ENCODE measurements around the gene INO80. TPM values are rescaled to one million over a fixed set of nuclear protein-coding genes. Genes with fewer than 3 reads are reported as not detected.

The INO80 gene
- total RNA-seq, 4 donors from 2014 or later, result 25.5 to 33.0 (median 27.8) TPM

GRCh38 chr15:40992825-40993224, 123.3 kb downstream of the INO80 start:
- ATAC-seq, result no peak
- Histone ChIP-seq H3K36me3 (peaks cover 0 to 77% of the 10 kb centered on the region in 2 donors), H3K4me3 (no peak overlapping the region), H3K27me3 (no peaks in the 10 kb centered on the region), H3K9me3 (no peaks in the 10 kb centered on the region), H3K27ac (no peak overlapping the region), H3K4me1 (no peaks in the 10 kb centered on the region)
- in situ Hi-C loops (cut with MboI; ENCODE audit: low sequenced_read_pairs in 4 of 4), result no loop called here
- TF ChIP-seq POLR2A (IDR thresholded peaks at IDR 0.05) (no peak), CTCF (IDR thresholded peaks at IDR 0.05 in 4 of 5, conservative IDR thresholded peaks at IDR 0.05 in 1 of 5) (no peak)
- no peak for DNase-seq
- intact Hi-C loops (cut with DNase I; ENCODE audit: low total_unique reads), result no loop called here

DNA sequence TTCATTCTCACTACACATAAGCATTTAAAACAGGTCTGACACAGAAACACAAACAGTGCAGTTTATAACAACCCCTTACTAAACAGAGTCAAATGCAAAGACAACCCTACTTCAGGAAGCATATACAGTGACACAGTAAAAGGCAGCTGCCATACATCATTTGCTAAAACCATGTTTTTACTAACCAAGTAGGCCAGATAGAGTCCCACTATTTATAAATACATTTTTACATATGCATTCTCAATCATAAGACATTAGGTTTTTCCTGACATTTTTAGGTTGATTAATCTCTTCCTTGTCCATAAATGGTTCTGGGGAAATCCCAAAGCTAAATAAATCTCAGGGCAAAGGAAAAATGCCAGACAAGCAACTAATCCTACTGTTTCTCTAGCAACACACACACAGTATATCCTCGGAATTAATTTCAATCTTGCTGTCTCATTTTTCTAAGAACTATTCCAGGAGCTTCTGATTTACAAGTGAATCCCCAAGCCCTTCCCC, 123.8 kb downstream of the INO80 start:
- ATAC-seq, result no peak
- Histone ChIP-seq H3K27ac (no peak overlapping the region), H3K4me1 (no peaks in the 10 kb centered on the region), H3K36me3 (peaks cover 0 to 78% of the 10 kb centered on the region in 2 donors), H3K4me3 (no peak overlapping the region), H3K9me3 (no peaks in the 10 kb centered on the region), H3K27me3 (no peaks in the 10 kb centered on the region)
- intact Hi-C loops (cut with DNase I; ENCODE audit: low total_unique reads), result no loop called here
- no peak for DNase-seq
- TF ChIP-seq POLR2A (IDR thresholded peaks at IDR 0.05) (no peak), CTCF (IDR thresholded peaks at IDR 0.05 in 4 of 5, conservative IDR thresholded peaks at IDR 0.05 in 1 of 5) (no peak)
- in situ Hi-C loops (cut with MboI; ENCODE audit: low sequenced_read_pairs in 4 of 4), result no loop called here

- intact Hi-C loops (cut with DNase I; ENCODE audit: low total_unique reads) (no loop called here), in situ Hi-C loops (cut with MboI; ENCODE audit: low sequenced_read_pairs in 4 of 4) (no loop called here)
- H3K27ac ChIP-seq, result no peak overlapping the region
- H3K27me3 ChIP-seq, result no peaks in the 10 kb centered on the region
- no peak for TF ChIP-seq CTCF (IDR thresholded peaks at IDR 0.05 in 4 of 5, conservative IDR thresholded peaks at IDR 0.05 in 1 of 5)
- no peak for TF ChIP-seq POLR2A (IDR thresholded peaks at IDR 0.05)
- H3K4me3 ChIP-seq, result no peak overlapping the region
- peaks cover 0 to 78% of the 10 kb centered on the region in 2 donors for H3K36me3 ChIP-seq
- H3K4me1 ChIP-seq, result no peaks in the 10 kb centered on the region
- DNase-seq, result no peak
- H3K9me3 ChIP-seq, result no peaks in the 10 kb centered on the region
- ATAC-seq, result no peak
Observed at GRCh38 chr15:40991355-40991754, 124.7 kb downstream of the INO80 start.

GRCh38 chr15:40990789-40991188, 125.3 kb downstream of the INO80 start:
- in situ Hi-C loops (cut with MboI; ENCODE audit: low sequenced_read_pairs in 4 of 4), result no loop called here
- no peak overlapping the region for H3K4me3 ChIP-seq
- H3K4me1 ChIP-seq, result no peaks in the 10 kb centered on the region
- ATAC-seq, result no peak
- no peaks in the 10 kb centered on the region for H3K27me3 ChIP-seq
- TF ChIP-seq POLR2A (IDR thresholded peaks at IDR 0.05), result no peak
- TF ChIP-seq CTCF (IDR thresholded peaks at IDR 0.05 in 4 of 5, conservative IDR thresholded peaks at IDR 0.05 in 1 of 5), result no peak
- no peak overlapping the region for H3K27ac ChIP-seq
- no peaks in the 10 kb centered on the region for H3K9me3 ChIP-seq
- intact Hi-C loops (cut with DNase I; ENCODE audit: low total_unique reads), result no loop called here
- no peak for DNase-seq
- peaks cover 0 to 78% of the 10 kb centered on the region in 2 donors for H3K36me3 ChIP-seq

- Histone ChIP-seq H3K27ac (no peak overlapping the region), H3K9me3 (no peaks in the 10 kb centered on the region), H3K36me3 (peaks cover 0 to 78% of the 10 kb centered on the region in 2 donors), H3K4me3 (no peak overlapping the region), H3K4me1 (no peaks in the 10 kb centered on the region), H3K27me3 (no peaks in the 10 kb centered on the region)
- TF ChIP-seq POLR2A (IDR thresholded peaks at IDR 0.05) (no peak), CTCF (IDR thresholded peaks at IDR 0.05 in 4 of 5, conservative IDR thresholded peaks at IDR 0.05 in 1 of 5) (no peak)
- DNase-seq (no peak), ATAC-seq (no peak)
- intact Hi-C loops (cut with DNase I; ENCODE audit: low total_unique reads), result no loop called here
- in situ Hi-C loops (cut with MboI; ENCODE audit: low sequenced_read_pairs in 4 of 4), result no loop called here
Observed at GRCh38 chr15:40990080-40990479, 126.0 kb downstream of the INO80 start.
